GM12878 (cell line): ENCODE results near the gene ETV6. TPM values are rescaled to one million over a fixed set of nuclear protein-coding genes. Genes with fewer than 3 reads are reported as not detected.

ENCODE experiments used
- BCLAF1 ChIP-seq: fragments of 450-650 bp; IDR thresholded peaks from 2 replicates; pipeline ENCODE4 v1.6.1; 2017; ENCODE audit warnings: antibody characterized with exemption, mild to moderate bottlenecking, moderate library complexity
- IKZF1 ChIP-seq: fragments of 450-650 bp; conservative IDR thresholded peaks from 2 replicates; pipeline ENCODE4 v1.6.1; 2017; ENCODE audit warnings: antibody characterized with exemption, mild to moderate bottlenecking
- NFYB ChIP-seq: IDR thresholded peaks from 2 replicates; pipeline ENCODE4 v1.6.1; 2011; ENCODE audit warnings: low read depth, mild to moderate bottlenecking, low read length, improper control_type of control experiment, moderate library complexity; ENCODE audit not compliant: insufficient read depth
- NRF1 ChIP-seq: conservative IDR thresholded peaks from 2 replicates; pipeline ENCODE4 v1.6.1; 2011; ENCODE audit warnings: mild to moderate bottlenecking, low read depth, low read length, improper control_type of control experiment
- SKIL ChIP-seq: fragments of 450-650 bp; IDR thresholded peaks from 2 replicates; pipeline ENCODE4 v1.6.1; 2017; ENCODE audit warnings: mild to moderate bottlenecking, low read depth, inconsistent platforms; ENCODE audit not compliant: poor library complexity, severe bottlenecking
- SMAD5 ChIP-seq: IDR thresholded peaks from 2 replicates; pipeline ENCODE4 v1.6.1; 2016; ENCODE audit warnings: antibody characterized with exemption, low read depth
- TCF7 ChIP-seq: IDR thresholded peaks from 2 replicates; pipeline ENCODE4 v1.6.1; 2014; ENCODE audit warnings: antibody characterized with exemption, borderline replicate concordance
- ZNF592 ChIP-seq: fragments of 450-650 bp; IDR thresholded peaks from 2 replicates; pipeline ENCODE4 v1.6.1; 2017; ENCODE audit warnings: mild to moderate bottlenecking, moderate library complexity
- polyA plus RNA-seq, 11 experiments: library from polyadenylated mRNA; depleted of rRNA in 4 of 11; unstranded in 6 of 11; stranded (reverse) in 5 of 11; fragments of >200 nt; fragmentation: Nextera tagmentation in 4 of 11; fragmentation: Illumina TruSeq in 1 of 11; extraction: Ambion mirVana in 4 of 11; extraction: Trizol in 1 of 11; gene quantifications; 1 replicate in 1 of 11; 2 replicates in 10 of 11; pipeline versions ENCODE4 v1.2.1 to v1.2.3, GENCODE V29; 2011 to 2016; ENCODE audit warnings: inconsistent platforms in 2 of 11, missing spikeins in 2 of 11, low read depth in 1 of 11
- total RNA-seq, 4 experiments: library from RNA; depleted of rRNA in 3 of 4; stranded (reverse); fragments of >200 nt in 3 of 4; fragmentation: Illumina TruSeq in 1 of 4; extraction: Trizol in 1 of 4; gene quantifications; 2 replicates each; pipeline versions ENCODE4 v1.2.1 to v1.2.3, GENCODE V29; 2013 to 2021
- TF ChIP-seq, protein P1 (sequence below): IDR thresholded peaks from 2 replicates; pipeline ENCODE4 v1.6.1; 2011; ENCODE audit warnings: low read depth, mild to moderate bottlenecking, low read length, moderate library complexity, borderline replicate concordance; ENCODE audit errors: extremely low read depth

Gene ETV6
- total and polyA plus RNA-seq, 10 of the 15 experiments (the other 5 are each of a cell fraction or from before 2014, with no cell fraction given): 6.6 to 74.8 (median 24.6) TPM

- TF ChIP-seq BCLAF1 (no peak), SMAD5 (no peak), SKIL (no peak), NRF1 (no peak), TCF7 (no peak), NFYB (no peak), ZNF592 (no peak), IKZF1 (no peak)
- TF ChIP-seq, protein P1, sequence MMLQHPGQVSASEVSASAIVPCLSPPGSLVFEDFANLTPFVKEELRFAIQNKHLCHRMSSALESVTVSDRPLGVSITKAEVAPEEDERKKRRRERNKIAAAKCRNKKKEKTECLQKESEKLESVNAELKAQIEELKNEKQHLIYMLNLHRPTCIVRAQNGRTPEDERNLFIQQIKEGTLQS: no peak
Measured at GRCh38 chr12:11677093-11677492, 27.6 kb downstream of the ETV6 start (continued).
